K562 (cell line): ENCODE measurements around the gene ATIC. TPM values are rescaled to one million over a fixed set of nuclear protein-coding genes. Genes with fewer than 3 reads are reported as not detected.

ENCODE experiments used
- ATAC-seq: fragments of 200-7000 bp; cut with Tn5 transposase; 3 replicates; pipeline ENCODE4 v1.9.1; 2020; ENCODE audit warnings: moderate library complexity
- BruUV-seq: library from RNA; stranded (reverse); fragments of 400-500 nt; replicated peaks from 2 replicates; lab custom pipeline; 2021; lab: Mats Ljungman, UMichigan
- CTCF ChIA-PET: fragments of 300-600 bp; formaldehyde crosslinking; extraction: SDS; loops from one replicate; lab custom pipeline; 2021; ENCODE audit warnings: low intra/inter-chr PET ratio; lab: Yijun Ruan, JAX
- POLR2A ChIA-PET: fragments of 300-600, 350-650 bp; sonication (Branson Sonifier 250); formaldehyde crosslinking; extraction: SDS; loops from one replicate; lab custom pipeline; 2021; ENCODE audit warnings: antibody characterized with exemption, inconsistent platforms; lab: Yijun Ruan, JAX
- DNase-seq, 4 experiments: peaks; one replicate each; pipeline versions ENCODE4 v3.0.0 to v3.0.0-alpha.2; 2011 to 2018; ENCODE audit warnings: low spot score in 3 of 4, mixed read lengths in 3 of 4; ENCODE audit errors: extremely low read depth in 1 of 4
- FAIRE-seq: peaks from 2 replicates; lab custom pipeline; 2011; peaks lifted over from hg19 to GRCh38; lab: Jason Lieb, UNC
- H2AFZ ChIP-seq: 2 replicates; pipeline ENCODE4 v1.6.0; 2011; ENCODE audit warnings: low read depth, low read length, control low read depth, inconsistent platforms
- H3K27ac ChIP-seq: fragments of 200-600 bp; 3 replicates; pipeline ENCODE4 v1.8.0; 2011; ENCODE audit warnings: low read depth, mild to moderate bottlenecking, control low read depth, inconsistent platforms, low read length, moderate library complexity, mixed read lengths; ENCODE audit errors: extremely low read depth
- H3K27me3 ChIP-seq, 2 experiments: fragments of 300-600 bp in 1 of 2; 2 replicates in 1 of 2; 3 replicates in 1 of 2; pipeline versions ENCODE4 v1.6.0 to v1.8.0; 2011; ENCODE audit warnings: inconsistent platforms in 2 of 2, low read length in 2 of 2, mild to moderate bottlenecking in 1 of 2, mixed read lengths in 1 of 2, moderate library complexity in 1 of 2; ENCODE audit not compliant: control insufficient read depth in 2 of 2, insufficient read depth in 2 of 2
- H3K36me3 ChIP-seq: fragments of 300-600 bp; 3 replicates; pipeline ENCODE4 v1.8.0; 2011; ENCODE audit warnings: mild to moderate bottlenecking, low read length, inconsistent platforms; ENCODE audit not compliant: control insufficient read depth, insufficient read depth
- H3K4me1 ChIP-seq, 2 experiments: fragments of 200-600 bp in 1 of 2; replicated peaks in 1 of 2; 2 replicates in 1 of 2; 3 replicates in 1 of 2; pipeline versions ENCODE4 v1.5.1 to v1.8.0; 2011; ENCODE audit warnings: inconsistent platforms in 2 of 2, low read length in 2 of 2, mild to moderate bottlenecking in 1 of 2, mixed read lengths in 1 of 2, moderate library complexity in 1 of 2; ENCODE audit not compliant: control insufficient read depth in 2 of 2, insufficient read depth in 2 of 2
- H3K4me2 ChIP-seq: 2 replicates; pipeline ENCODE4 v1.6.1; 2011; ENCODE audit warnings: low read length, control low read depth, inconsistent platforms, mixed read lengths; ENCODE audit not compliant: insufficient read depth
- H3K4me3 ChIP-seq: fragments of 200-600 bp; sonication (generic), shearing (Covaris generic); 2 replicates; pipeline ENCODE4 v1.5.1; 2016; ENCODE audit warnings: control low read depth, inconsistent platforms
- H3K79me2 ChIP-seq: fragments of 200-600 bp; 3 replicates; pipeline ENCODE4 v1.8.0; 2011; ENCODE audit warnings: low read length, inconsistent platforms; ENCODE audit not compliant: control insufficient read depth, insufficient read depth
- H3K9ac ChIP-seq, 2 experiments: 2 replicates each; pipeline versions ENCODE4 v1.6.0 to v1.6.1; 2011; ENCODE audit warnings: low read depth in 2 of 2, low read length in 2 of 2, control low read depth in 1 of 2, inconsistent platforms in 1 of 2, mild to moderate bottlenecking in 1 of 2, mixed read lengths in 1 of 2; ENCODE audit not compliant: insufficient read depth in 1 of 2
- H3K9me1 ChIP-seq: one replicate; pipeline ENCODE4 v1.6.0; 2011; ENCODE audit warnings: inconsistent platforms, mild to moderate bottlenecking, low read length, moderate library complexity; ENCODE audit not compliant: control insufficient read depth, insufficient read depth
- H3K9me3 ChIP-seq: replicated peaks from 2 replicates; pipeline ENCODE4 v1.5.1; 2011; ENCODE audit warnings: low read depth, low read length, inconsistent platforms; ENCODE audit not compliant: control insufficient read depth, insufficient read depth
- H4K20me1 ChIP-seq: replicated peaks from 2 replicates; pipeline ENCODE4 v1.6.1; 2011; ENCODE audit warnings: low read length, inconsistent platforms, mixed read lengths; ENCODE audit not compliant: control insufficient read depth, insufficient read depth
- POLR3G ChIP-seq: IDR thresholded peaks from 2 replicates; pipeline ENCODE4 v1.6.1; 2011; ENCODE audit not compliant: insufficient read length, insufficient replicate concordance; ENCODE audit errors: extremely low read depth
- SLC30A9 ChIP-seq: fragments of 250-450 bp; sonication (Bioruptor Pico); IDR thresholded peaks from 2 replicates; pipeline ENCODE4 v1.8.0; 2022; ENCODE audit warnings: mild to moderate bottlenecking, moderate library complexity
- ZNF561 ChIP-seq: fragments of 450-650 bp; formaldehyde crosslinking; conservative IDR thresholded peaks from 2 replicates; pipeline ENCODE4 v1.4.0; 2020; ENCODE audit warnings: mild to moderate bottlenecking, moderate library complexity
- ZNF717 ChIP-seq: fragments of 250-450 bp; sonication (Bioruptor Pico); IDR thresholded peaks from 2 replicates; pipeline ENCODE4 v1.5.0; 2021
- WGBS: fragments of 100-300 bp; shearing (Covaris generic); methylation state at CpG from one replicate; pipeline ENCODE4 v1.1.6; 2016; ENCODE audit warnings: low coverage, mixed read lengths; ENCODE audit not compliant: insufficient coverage; ENCODE audit errors: missing lambda C conversion rate; 5-methylcytosine and 5-hydroxymethylcytosine counted together
- in situ Hi-C: fragments of 300-500 bp; cut with MboI; formaldehyde crosslinking; loops from 4 replicates; pipeline ENCODE4 v1.15.0; 2018; ENCODE audit warnings: inconsistent platforms, mixed read lengths
- intact Hi-C: fragments of 100-400 bp; cut with micrococcal nuclease; formaldehyde crosslinking; loops from 2 replicates; pipeline ENCODE4 v1.14.2; 2022
- polyA plus RNA-seq, 8 experiments: library from polyadenylated mRNA; depleted of rRNA in 4 of 8; stranded (reverse) in 5 of 8; unstranded in 3 of 8; fragments of >200 nt; fragmentation: Nextera tagmentation in 2 of 8; fragmentation: Illumina TruSeq in 1 of 8; extraction: Ambion mirVana in 2 of 8; extraction: Trizol in 1 of 8; gene quantifications; 2 replicates each; pipeline versions ENCODE4 v1.2.1 to v1.2.3, GENCODE V29; 2011 to 2014; ENCODE audit warnings: inconsistent platforms in 1 of 8, missing spikeins in 1 of 8
- total RNA-seq, 7 experiments: library from RNA; depleted of rRNA in 6 of 7; stranded (reverse); fragments of >200 nt in 6 of 7; fragmentation: Illumina TruSeq in 2 of 7; extraction: Trizol in 2 of 7; gene quantifications; 2 replicates each; pipeline versions ENCODE4 v1.2.1 to v1.2.3, GENCODE V29; 2011 to 2021; ENCODE audit warnings: low replicate concordance in 1 of 7
- TF ChIP-seq, protein P1 (sequence below): fragments of 450-650 bp; formaldehyde crosslinking; IDR thresholded peaks from 2 replicates; pipeline ENCODE4 v1.4.0; 2020; ENCODE audit warnings: mild to moderate bottlenecking, moderate library complexity
- TF ChIP-seq, protein P2 (sequence below): fragments of 150-350 bp; IDR thresholded peaks from 2 replicates; pipeline ENCODE4 v1.6.1; 2014; ENCODE audit warnings: low read depth, mild to moderate bottlenecking, low read length, borderline replicate concordance
- TF ChIP-seq, protein P3 (sequence below): fragments of 450-650 bp; IDR thresholded peaks from 2 replicates; pipeline ENCODE4 v1.6.1; 2017; ENCODE audit warnings: antibody characterized with exemption

The ATIC gene
- total and polyA plus RNA-seq, 9 of the 15 experiments (the other 6 are each of a cell fraction or from before 2014, with no cell fraction given), result 45.6 to 480 (median 212) TPM

DNA sequence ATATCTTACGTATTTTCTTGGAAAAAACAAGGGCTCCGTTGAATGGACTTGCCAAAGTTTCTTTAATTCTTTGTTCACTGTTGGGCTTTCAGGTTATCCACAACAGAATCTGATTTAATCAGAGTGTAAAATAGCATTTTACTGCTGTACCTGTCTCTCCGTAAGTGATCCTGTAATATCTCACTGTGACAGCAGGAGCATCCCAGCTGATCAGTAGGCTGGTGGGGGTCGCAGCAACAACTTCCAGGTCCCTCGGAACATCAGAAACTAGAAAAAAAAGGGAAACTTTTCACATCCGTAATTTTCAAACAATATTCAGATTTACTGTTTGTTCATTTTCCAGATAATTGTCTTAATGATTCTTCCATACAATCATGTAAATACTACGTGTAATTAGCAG lies 72.9 kb downstream of the ATIC start:
- intact Hi-C loops, result no loop called here
- Histone ChIP-seq H3K79me2 (no peaks in the 10 kb centered on the region), H3K27ac (no peak overlapping the region), H3K9ac (no peak overlapping the region), H2AFZ (no peak overlapping the region), H3K4me3 (no peak overlapping the region), H3K4me1 (peaks cover 0 to 5% of the 10 kb centered on the region in 2 experiments; a peak in 2 of 5 replicates), H4K20me1 (no peaks in the 10 kb centered on the region), H3K36me3 (no peaks in the 10 kb centered on the region), H3K4me2 (no peak overlapping the region), H3K9me3 (no peaks in the 10 kb centered on the region), H3K9me1 (no peaks in the 10 kb centered on the region), H3K27me3 (no peaks in the 10 kb centered on the region)
- CTCF ChIA-PET, result no interaction called here
- no peak for TF ChIP-seq SLC30A9 (CRISPR knock-in tag)
- TF ChIP-seq, protein P1, sequence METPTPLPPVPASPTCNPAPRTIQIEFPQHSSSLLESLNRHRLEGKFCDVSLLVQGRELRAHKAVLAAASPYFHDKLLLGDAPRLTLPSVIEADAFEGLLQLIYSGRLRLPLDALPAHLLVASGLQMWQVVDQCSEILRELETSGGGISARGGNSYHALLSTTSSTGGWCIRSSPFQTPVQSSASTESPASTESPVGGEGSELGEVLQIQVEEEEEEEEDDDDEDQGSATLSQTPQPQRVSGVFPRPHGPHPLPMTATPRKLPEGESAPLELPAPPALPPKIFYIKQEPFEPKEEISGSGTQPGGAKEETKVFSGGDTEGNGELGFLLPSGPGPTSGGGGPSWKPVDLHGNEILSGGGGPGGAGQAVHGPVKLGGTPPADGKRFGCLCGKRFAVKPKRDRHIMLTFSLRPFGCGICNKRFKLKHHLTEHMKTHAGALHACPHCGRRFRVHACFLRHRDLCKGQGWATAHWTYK (CRISPR knock-in tag), result no peak
- DNase-seq (no peak), ATAC-seq (no peak), FAIRE-seq (no peak)
- WGBS, result 70% methylated on average over 7 of the region's 7 CpGs
- in situ Hi-C loops, result no loop called here
- POLR2A ChIA-PET, result no interaction called here
- BruUV-seq, result no TSS peak

DNA sequence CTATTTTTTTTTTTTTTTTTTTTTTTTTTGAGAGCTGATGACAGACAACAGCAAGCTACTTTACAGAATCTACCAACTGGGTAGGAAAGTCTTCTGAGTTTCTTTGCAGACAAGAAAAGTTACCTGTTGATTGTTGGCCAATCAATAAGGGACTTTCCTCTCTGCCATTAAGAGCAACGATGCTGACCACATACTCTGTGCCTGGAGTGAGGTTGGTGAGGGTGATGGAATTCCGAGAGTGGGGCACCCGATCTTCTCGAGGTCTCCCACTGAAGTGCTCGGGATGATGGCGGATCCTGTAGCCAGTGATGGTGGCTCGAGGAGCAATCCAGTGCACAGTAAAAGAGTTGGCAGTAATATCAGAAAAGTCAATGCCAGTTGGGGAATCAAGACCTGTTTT lies 74.7 kb downstream of the ATIC start:
- Histone ChIP-seq H3K4me2 (no peak overlapping the region), H3K9me1 (no peaks in the 10 kb centered on the region), H3K9me3 (no peaks in the 10 kb centered on the region), H3K27me3 (no peaks in the 10 kb centered on the region), H3K27ac (no peak overlapping the region), H3K9ac (no peak overlapping the region), H3K4me1 (peaks cover 0 to 5% of the 10 kb centered on the region in 2 experiments; a peak in 2 of 5 replicates), H3K79me2 (no peaks in the 10 kb centered on the region), H3K36me3 (no peaks in the 10 kb centered on the region), H4K20me1 (no peaks in the 10 kb centered on the region), H2AFZ (no peak overlapping the region), H3K4me3 (no peak overlapping the region)
- ATAC-seq (no peak), DNase-seq (no peak), FAIRE-seq (no peak)
- ChIA-PET CTCF (no interaction called here), POLR2A (interaction anchor here (0.7 kb wide), 1 partner anchor 10 kb away, joined by 4 read pairs; no protein-coding TSS in a partner anchor)
- intact Hi-C loops, result no loop called here
- BruUV-seq, result no TSS peak
- in situ Hi-C loops, result no loop called here
- 70% methylated on average over 3 of the region's 7 CpGs for WGBS
- TF ChIP-seq, protein P2, sequence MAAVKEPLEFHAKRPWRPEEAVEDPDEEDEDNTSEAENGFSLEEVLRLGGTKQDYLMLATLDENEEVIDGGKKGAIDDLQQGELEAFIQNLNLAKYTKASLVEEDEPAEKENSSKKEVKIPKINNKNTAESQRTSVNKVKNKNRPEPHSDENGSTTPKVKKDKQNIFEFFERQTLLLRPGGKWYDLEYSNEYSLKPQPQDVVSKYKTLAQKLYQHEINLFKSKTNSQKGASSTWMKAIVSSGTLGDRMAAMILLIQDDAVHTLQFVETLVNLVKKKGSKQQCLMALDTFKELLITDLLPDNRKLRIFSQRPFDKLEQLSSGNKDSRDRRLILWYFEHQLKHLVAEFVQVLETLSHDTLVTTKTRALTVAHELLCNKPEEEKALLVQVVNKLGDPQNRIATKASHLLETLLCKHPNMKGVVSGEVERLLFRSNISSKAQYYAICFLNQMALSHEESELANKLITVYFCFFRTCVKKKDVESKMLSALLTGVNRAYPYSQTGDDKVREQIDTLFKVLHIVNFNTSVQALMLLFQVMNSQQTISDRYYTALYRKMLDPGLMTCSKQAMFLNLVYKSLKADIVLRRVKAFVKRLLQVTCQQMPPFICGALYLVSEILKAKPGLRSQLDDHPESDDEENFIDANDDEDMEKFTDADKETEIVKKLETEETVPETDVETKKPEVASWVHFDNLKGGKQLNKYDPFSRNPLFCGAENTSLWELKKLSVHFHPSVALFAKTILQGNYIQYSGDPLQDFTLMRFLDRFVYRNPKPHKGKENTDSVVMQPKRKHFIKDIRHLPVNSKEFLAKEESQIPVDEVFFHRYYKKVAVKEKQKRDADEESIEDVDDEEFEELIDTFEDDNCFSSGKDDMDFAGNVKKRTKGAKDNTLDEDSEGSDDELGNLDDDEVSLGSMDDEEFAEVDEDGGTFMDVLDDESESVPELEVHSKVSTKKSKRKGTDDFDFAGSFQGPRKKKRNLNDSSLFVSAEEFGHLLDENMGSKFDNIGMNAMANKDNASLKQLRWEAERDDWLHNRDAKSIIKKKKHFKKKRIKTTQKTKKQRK, result no peak
- TF ChIP-seq, protein P3, sequence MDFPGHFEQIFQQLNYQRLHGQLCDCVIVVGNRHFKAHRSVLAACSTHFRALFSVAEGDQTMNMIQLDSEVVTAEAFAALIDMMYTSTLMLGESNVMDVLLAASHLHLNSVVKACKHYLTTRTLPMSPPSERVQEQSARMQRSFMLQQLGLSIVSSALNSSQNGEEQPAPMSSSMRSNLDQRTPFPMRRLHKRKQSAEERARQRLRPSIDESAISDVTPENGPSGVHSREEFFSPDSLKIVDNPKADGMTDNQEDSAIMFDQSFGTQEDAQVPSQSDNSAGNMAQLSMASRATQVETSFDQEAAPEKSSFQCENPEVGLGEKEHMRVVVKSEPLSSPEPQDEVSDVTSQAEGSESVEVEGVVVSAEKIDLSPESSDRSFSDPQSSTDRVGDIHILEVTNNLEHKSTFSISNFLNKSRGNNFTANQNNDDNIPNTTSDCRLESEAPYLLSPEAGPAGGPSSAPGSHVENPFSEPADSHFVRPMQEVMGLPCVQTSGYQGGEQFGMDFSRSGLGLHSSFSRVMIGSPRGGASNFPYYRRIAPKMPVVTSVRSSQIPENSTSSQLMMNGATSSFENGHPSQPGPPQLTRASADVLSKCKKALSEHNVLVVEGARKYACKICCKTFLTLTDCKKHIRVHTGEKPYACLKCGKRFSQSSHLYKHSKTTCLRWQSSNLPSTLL, result no peak
- TF ChIP-seq POLR3G (no peak), ZNF561 (CRISPR knock-in tag) (no peak), ZNF717 (CRISPR knock-in tag) (no peak)
